Adrenal gland (tissue), 12 donors: ENCODE results near the gene CADM4. TPM values are rescaled to one million over a fixed set of nuclear protein-coding genes. Genes with fewer than 3 reads are reported as not detected.
"Not testable (repeated sequence)": the region's sequence is repeated elsewhere in the genome, so short reads cannot be mapped to it uniquely, and the experiment has no call there.

Source experiments
- DNase-seq, 7 donors: peaks; one replicate each; pipeline ENCODE4 v3.0.0-alpha.2; 2019 to 2020
- H3K27ac ChIP-seq, 5 donors: fragments of 200-600 bp; sonication (generic) in 4 of 5; 1 replicate in 3 of 5; 2 replicates in 2 of 5; pipeline versions ENCODE4 v1.5.1 to v1.8.0; 2016 to 2020; ENCODE audit warnings: mild to moderate bottlenecking in 1 of 5
- H3K27me3 ChIP-seq: fragments of 200-600 bp; 2 replicates; pipeline ENCODE4 v1.8.0; 2021
- H3K36me3 ChIP-seq, 2 donors: fragments of 200-600 bp; replicated peaks in 1 of 2; 1 replicate in 1 of 2; 2 replicates in 1 of 2; pipeline versions ENCODE4 v1.5.1 to v1.8.0; 2018 to 2022
- H3K4me1 ChIP-seq, 2 donors: fragments of 200-600 bp; replicated peaks in 1 of 2; 1 replicate in 1 of 2; 2 replicates in 1 of 2; pipeline versions ENCODE4 v1.5.1 to v1.8.0; 2018 to 2021
- H3K4me3 ChIP-seq, 4 donors: fragments of 200-600 bp; sonication (generic) in 3 of 4; one replicate each; pipeline ENCODE4 v1.5.1; 2016 to 2018
- H3K9me3 ChIP-seq, 3 donors: fragments of 200-600 bp; sonication (generic) in 1 of 3; replicated peaks in 1 of 3; 1 replicate in 2 of 3; 2 replicates in 1 of 3; pipeline versions ENCODE4 v1.5.1 to v1.8.0; 2016 to 2021
- POLR2A ChIP-seq, 2 donors: fragments of 450-650 bp; IDR thresholded peaks; one replicate each; pipeline ENCODE4 v1.6.1; 2017; ENCODE audit warnings: antibody characterized with exemption in 2 of 2, mild to moderate bottlenecking in 2 of 2, moderate library complexity in 1 of 2
- WGBS, 4 donors: extraction: QIAGEN DNeasy Blood & Tissue Kit in 2 of 4; methylation state at CpG; one replicate each; pipeline versions ENCODE4 v1.1.5 to v1.1.7; 2013 to 2017; 5-methylcytosine and 5-hydroxymethylcytosine counted together
- intact Hi-C, 2 donors: fragments of 100-400 bp; cut with DNase I; formaldehyde crosslinking; loops; one replicate each; pipeline versions ENCODE4 v1.14.1 to v1.15.0; 2022 to 2023
- polyA plus RNA-seq, 3 donors: library from polyadenylated mRNA; stranded (reverse); fragments of 200-250 nt in 2 of 3; fragments of 350-450 nt in 1 of 3; fragmentation: Illumina TruSeq in 1 of 3; extraction: RNeasy Lipid Tissue Mini Kit (QIAGEN cat#74804) in 1 of 3; gene quantifications; one replicate each; pipeline ENCODE4 v1.2.3, GENCODE V29; 2013 to 2014
- total RNA-seq, 9 donors: library from RNA; depleted of rRNA in 4 of 9; stranded (reverse); fragments of >200 nt in 4 of 9; fragments of 120-200 nt in 1 of 9; fragmentation: NEBNext Ultra II Directional in 1 of 9; extraction: Animal tissue kit (Norgen Biotek cat#: 25700) in 1 of 9; gene quantifications; one replicate each; pipeline versions ENCODE4 v1.1.0 to v1.2.4, GENCODE V29; 2013 to 2023
- TF ChIP-seq, protein P1 (sequence below), 6 experiments: fragments of 450-650 bp in 4 of 6; fragments of 200-600 bp in 2 of 6; sonication (generic) in 1 of 6; IDR thresholded peaks; 1 replicate in 5 of 6; 2 replicates in 1 of 6; pipeline versions ENCODE4 v1.5.1 to v1.8.0; 2016 to 2021; ENCODE audit warnings: antibody characterized with exemption in 6 of 6, mild to moderate bottlenecking in 2 of 6, moderate library complexity in 1 of 6
- donor health status: healthy with polysubstance abuse.
- donor health status: Bipolar disorder and iron deficiency.
- donor health status: DM: yes; HTN: yes; CAD: no.
- donor health status: DM: no; HTN: no; CAD: no.
- donor health status: DM: no; HTN: no; CAD: no.
- donor health status: DM: yes; HTN: yes; CAD: no.

CADM4 gene
- total and polyA plus RNA-seq, 12 donors = 16.6 to 92.7 (median 40.0) TPM

DNA sequence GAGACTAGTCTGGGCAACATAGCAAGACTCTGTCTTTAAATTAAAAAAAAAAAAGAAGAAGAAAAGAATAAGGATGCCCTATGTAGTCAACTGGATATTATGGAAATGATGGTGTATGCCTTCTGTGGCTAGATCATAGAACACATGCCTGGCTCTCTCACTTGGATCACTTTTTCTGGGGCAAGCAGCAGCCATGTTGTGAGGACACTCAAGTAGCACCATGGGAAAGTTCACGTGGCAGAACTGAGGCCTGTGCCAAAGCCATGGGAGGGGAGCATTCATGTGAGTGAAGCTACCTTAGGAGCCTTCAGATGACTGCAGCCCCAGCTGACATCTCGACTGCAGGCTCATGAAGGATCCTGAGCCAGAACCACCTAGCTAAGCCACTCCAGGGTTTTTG lies 18.4 kb upstream of the CADM4 start:
- no peaks in the 10 kb centered on the region for H3K27me3 ChIP-seq
- TF ChIP-seq, protein P1, sequence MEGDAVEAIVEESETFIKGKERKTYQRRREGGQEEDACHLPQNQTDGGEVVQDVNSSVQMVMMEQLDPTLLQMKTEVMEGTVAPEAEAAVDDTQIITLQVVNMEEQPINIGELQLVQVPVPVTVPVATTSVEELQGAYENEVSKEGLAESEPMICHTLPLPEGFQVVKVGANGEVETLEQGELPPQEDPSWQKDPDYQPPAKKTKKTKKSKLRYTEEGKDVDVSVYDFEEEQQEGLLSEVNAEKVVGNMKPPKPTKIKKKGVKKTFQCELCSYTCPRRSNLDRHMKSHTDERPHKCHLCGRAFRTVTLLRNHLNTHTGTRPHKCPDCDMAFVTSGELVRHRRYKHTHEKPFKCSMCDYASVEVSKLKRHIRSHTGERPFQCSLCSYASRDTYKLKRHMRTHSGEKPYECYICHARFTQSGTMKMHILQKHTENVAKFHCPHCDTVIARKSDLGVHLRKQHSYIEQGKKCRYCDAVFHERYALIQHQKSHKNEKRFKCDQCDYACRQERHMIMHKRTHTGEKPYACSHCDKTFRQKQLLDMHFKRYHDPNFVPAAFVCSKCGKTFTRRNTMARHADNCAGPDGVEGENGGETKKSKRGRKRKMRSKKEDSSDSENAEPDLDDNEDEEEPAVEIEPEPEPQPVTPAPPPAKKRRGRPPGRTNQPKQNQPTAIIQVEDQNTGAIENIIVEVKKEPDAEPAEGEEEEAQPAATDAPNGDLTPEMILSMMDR (IDR thresholded peaks at IDR 0.05) = no peak
- no peak for TF ChIP-seq POLR2A (IDR thresholded peaks at IDR 0.05)
- no peak for DNase-seq
- no peaks in the 10 kb centered on the region for H3K9me3 ChIP-seq
- H3K4me3 ChIP-seq = no peak overlapping the region
- intact Hi-C loops = loop anchor here (10.0 kb wide), 3 partner anchors 53 to 203 kb away; partner anchors contain the start of genes IRGQ (in 1 of the 2) and ZNF576 (in 1 of the 2)
- WGBS, 4 donors = 83 to 100% (median 89%) methylated on average over 2 of the region's 2 CpGs
- H3K27ac ChIP-seq = no peak overlapping the region
- H3K36me3 ChIP-seq = no peaks in the 10 kb centered on the region
- no peaks in the 10 kb centered on the region for H3K4me1 ChIP-seq

DNA sequence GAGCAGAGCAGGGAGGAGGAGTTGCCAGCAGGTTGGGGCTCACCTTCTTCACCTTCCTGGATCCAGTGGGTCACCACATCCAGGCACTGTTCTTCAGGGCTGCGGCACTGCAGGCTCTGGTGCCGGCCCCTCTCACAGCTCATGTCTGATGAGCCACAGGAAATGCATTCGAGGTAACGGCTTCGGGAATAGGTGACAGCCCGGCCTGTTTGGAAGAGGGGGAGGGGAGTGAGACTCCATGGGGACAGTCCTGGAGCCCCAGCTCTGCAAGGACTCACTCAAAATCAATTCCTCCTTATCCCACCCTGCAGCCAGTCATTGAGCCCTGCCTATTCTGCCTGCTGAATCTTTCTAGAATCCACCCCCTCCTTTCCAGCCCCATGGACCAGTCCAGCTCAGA lies 16.8 kb upstream of the CADM4 start:
- intact Hi-C loops = loop anchor here (10.0 kb wide), 3 partner anchors 52 to 202 kb away; partner anchors contain the start of genes IRGQ (in 1 of the 2) and ZNF576 (in 1 of the 2)
- H3K4me1 ChIP-seq = no peaks in the 10 kb centered on the region
- no peak for DNase-seq
- H3K27ac ChIP-seq = no peak overlapping the region
- H3K36me3 ChIP-seq = peaks cover 0 to 3% of the 10 kb centered on the region in 2 donors
- no peak overlapping the region for H3K4me3 ChIP-seq
- TF ChIP-seq, protein P1 (IDR thresholded peaks at IDR 0.05) = no peak
- TF ChIP-seq POLR2A (IDR thresholded peaks at IDR 0.05) = no peak
- no peaks in the 10 kb centered on the region for H3K9me3 ChIP-seq
- no peaks in the 10 kb centered on the region for H3K27me3 ChIP-seq
- WGBS, 4 donors = 95 to 100% (median 98%) methylated on average over 1 to 6 of the region's 6 CpGs

DNA sequence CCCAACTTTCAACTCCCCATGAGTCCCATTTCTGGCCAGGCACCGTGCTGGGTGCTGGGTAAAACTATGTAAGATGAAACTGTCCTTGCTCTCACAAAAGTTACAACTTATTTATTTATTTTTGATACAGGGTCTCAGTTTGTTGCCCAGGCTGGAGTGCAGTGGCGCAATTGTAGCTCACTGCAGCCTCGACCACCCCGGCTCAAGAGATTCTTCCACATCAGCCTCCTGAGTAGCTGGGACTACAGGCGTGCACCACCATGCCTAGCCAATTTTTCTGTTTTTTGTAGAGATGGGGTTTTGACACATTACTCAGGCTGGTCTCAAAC lies 12.9 kb upstream of the CADM4 start:
- H3K27me3 ChIP-seq = no peaks in the 10 kb centered on the region
- no peak overlapping the region for H3K4me3 ChIP-seq
- no peaks in the 10 kb centered on the region for H3K4me1 ChIP-seq
- 49 to 79% (median 66%) methylated on average over 4 to 5 of the region's 5 CpGs for WGBS, 4 donors
- peaks cover 0 to 17% of the 10 kb centered on the region in 2 donors for H3K36me3 ChIP-seq
- no peak for DNase-seq
- TF ChIP-seq, protein P1 (IDR thresholded peaks at IDR 0.05) = peak in 1 of 6 experiments; percentile 13
- TF ChIP-seq POLR2A (IDR thresholded peaks at IDR 0.05) = no peak
- H3K9me3 ChIP-seq = no peaks in the 10 kb centered on the region
- no peak overlapping the region for H3K27ac ChIP-seq
- intact Hi-C loops = loop anchor here (5.0 to 10.0 kb wide), 4 partner anchors 48 to 198 kb away; partner anchors contain the start of genes IRGQ (in 1 of the 2) and ZNF576 (in 1 of the 2)

DNA sequence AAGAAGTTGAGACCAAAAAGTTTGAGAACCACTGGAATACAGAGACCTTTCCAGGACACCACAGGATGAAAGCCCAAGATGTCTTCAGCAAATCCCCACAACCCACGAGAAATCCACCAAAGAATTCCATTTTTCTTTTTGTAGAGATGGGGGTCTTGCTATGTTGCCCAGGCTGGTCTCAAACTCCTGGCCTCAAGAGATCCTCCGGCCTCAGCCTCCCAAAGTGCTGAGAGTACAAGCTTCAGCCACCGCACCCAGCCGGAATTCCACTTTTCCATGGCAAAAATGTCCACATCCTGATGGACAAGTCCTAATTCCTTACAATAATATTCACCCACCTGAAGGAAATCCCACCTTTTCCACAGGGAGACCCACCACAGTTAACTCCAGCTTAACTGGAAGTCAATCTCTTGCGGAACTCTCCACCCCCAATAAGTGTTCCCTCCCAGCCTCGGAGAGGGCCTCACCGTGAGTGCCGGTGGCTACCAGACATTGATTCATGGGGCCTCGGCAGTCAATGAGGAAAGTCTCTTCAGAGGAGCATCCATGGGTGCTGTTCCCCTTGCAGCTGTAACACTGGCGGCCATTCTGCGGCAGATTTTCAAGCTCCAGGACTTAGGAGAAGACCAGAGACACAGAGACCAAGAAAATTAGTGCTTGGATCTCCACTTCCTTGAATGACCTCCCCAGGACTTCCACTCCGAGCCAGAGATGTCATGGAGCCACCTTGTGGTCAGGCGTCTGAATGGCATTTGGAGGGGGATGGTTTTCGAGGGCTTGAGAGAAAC lies 12.3 kb upstream of the CADM4 start:
- TF ChIP-seq, protein P1 (IDR thresholded peaks at IDR 0.05) = peak; percentile 75 to 84 (median 80)
- TF ChIP-seq POLR2A (IDR thresholded peaks at IDR 0.05) = no peak
- Histone ChIP-seq H3K36me3 (peaks cover 0 to 17% of the 10 kb centered on the region in 2 donors), H3K27ac (peak overlapping the region in 1 of 5 donors; percentile 3), H3K4me3 (peak overlapping the region in 1 of 4 donors; percentile 31), H3K27me3 (no peaks in the 10 kb centered on the region), H3K4me1 (no peaks in the 10 kb centered on the region), H3K9me3 (no peaks in the 10 kb centered on the region)
- peak; percentile 67 to 86 (median 74) for DNase-seq
- WGBS, 4 donors = 52 to 63% (median 53%) methylated on average over 13 to 14 of the region's 14 CpGs
- intact Hi-C loops = loop anchor here (5.0 to 10.0 kb wide), 4 partner anchors 47 to 197 kb away; partner anchors contain the start of genes IRGQ (in 1 of the 2) and ZNF576 (in 1 of the 2)

DNA sequence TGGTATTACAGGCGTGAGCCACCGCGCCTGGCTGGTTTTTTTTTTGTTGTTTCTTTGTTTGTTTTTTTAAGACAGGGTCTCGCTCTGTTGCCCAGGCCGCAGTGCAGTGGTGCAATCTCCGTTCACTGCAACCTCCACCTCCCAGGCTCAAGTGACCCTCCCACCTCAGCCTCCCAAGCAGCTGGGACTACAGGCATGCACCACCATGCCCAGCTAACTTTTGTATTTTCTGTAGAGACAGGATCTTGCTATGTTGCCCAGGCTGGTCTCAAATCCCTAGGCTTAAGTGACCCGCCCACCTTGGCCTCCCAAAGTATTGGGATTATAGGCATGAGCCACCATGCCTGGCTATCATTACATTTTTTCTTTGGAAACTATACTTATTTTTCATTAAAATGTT lies 10.6 kb upstream of the CADM4 start:
- 93 to 97% (median 95%) methylated on average over 7 of the region's 7 CpGs for WGBS, 4 donors
- not testable (repeated sequence) for H3K4me1 ChIP-seq, H3K9me3 ChIP-seq, H3K27ac ChIP-seq, DNase-seq, H3K27me3 ChIP-seq, H3K4me3 ChIP-seq
- intact Hi-C loops = loop anchor here (5.0 to 10.0 kb wide), 4 partner anchors 45 to 195 kb away; partner anchors contain the start of genes IRGQ (in 1 of the 2) and ZNF576 (in 1 of the 2)
- peaks cover 0 to 17% of the 10 kb centered on the region in 2 donors for H3K36me3 ChIP-seq
